DND-41 (cell line): ENCODE data around the gene KIAA0408.

Source experiments
- ATAC-seq: fragments of 200-7000 bp; cut with Tn5 transposase; 3 replicates; pipeline ENCODE4 v1.9.1; 2021; ENCODE audit warnings: low read depth; ENCODE audit not compliant: insufficient read depth
- DNase-seq: peaks from one replicate; pipeline ENCODE4 v3.0.0-alpha.2; 2020
- H2AFZ ChIP-seq: 2 replicates; pipeline ENCODE4 v1.6.0; 2012; ENCODE audit warnings: low read depth, low read length
- H3K27ac ChIP-seq: 2 replicates; pipeline ENCODE4 v1.5.1; 2012; ENCODE audit warnings: low read length, inconsistent platforms
- H3K27me3 ChIP-seq: fragments of 200-600 bp; sonication (generic); 2 replicates; pipeline ENCODE4 v1.6.0; 2012; ENCODE audit warnings: low read length, mild to moderate bottlenecking, inconsistent platforms; ENCODE audit not compliant: insufficient read depth, poor library complexity
- H3K36me3 ChIP-seq: 2 replicates; pipeline ENCODE4 v1.5.1; 2012; ENCODE audit warnings: low read length, inconsistent platforms; ENCODE audit not compliant: insufficient read depth
- H3K4me1 ChIP-seq: 2 replicates; pipeline ENCODE4 v1.5.1; 2012; ENCODE audit warnings: mild to moderate bottlenecking, low read length; ENCODE audit not compliant: insufficient read depth
- H3K4me2 ChIP-seq: 2 replicates; pipeline ENCODE4 v1.6.0; 2012; ENCODE audit warnings: mild to moderate bottlenecking, moderate library complexity, low read length, inconsistent platforms; ENCODE audit not compliant: insufficient read depth
- H3K4me3 ChIP-seq, 2 experiments: fragments of 200-600 bp in 1 of 2; shearing (Covaris generic) in 1 of 2; 2 replicates each; pipeline ENCODE4 v1.5.1; 2012 to 2016; ENCODE audit warnings: inconsistent platforms in 2 of 2, low read length in 2 of 2, mild to moderate bottlenecking in 2 of 2, low read depth in 1 of 2, moderate library complexity in 1 of 2
- H3K79me2 ChIP-seq: 2 replicates; pipeline ENCODE4 v1.6.0; 2012; ENCODE audit warnings: low read length, inconsistent platforms; ENCODE audit not compliant: insufficient read depth
- H3K9ac ChIP-seq: 2 replicates; pipeline ENCODE4 v1.6.0; 2012; ENCODE audit warnings: low read depth, mild to moderate bottlenecking, inconsistent platforms, low read length, moderate library complexity
- H3K9me3 ChIP-seq: 2 replicates; pipeline ENCODE4 v1.5.1; 2012; ENCODE audit warnings: low read length, moderate library complexity, mild to moderate bottlenecking, inconsistent platforms; ENCODE audit not compliant: insufficient read depth, severe bottlenecking
- H4K20me1 ChIP-seq: 2 replicates; pipeline ENCODE4 v1.6.0; 2012; ENCODE audit warnings: low read length; ENCODE audit not compliant: insufficient read depth
- EZH2 ChIP-seq: IDR thresholded peaks from 3 replicates; pipeline ENCODE4 v1.6.1; 2012; ENCODE audit warnings: borderline replicate concordance, low read depth, mild to moderate bottlenecking, moderate library complexity, low read length, inconsistent platforms; ENCODE audit not compliant: severe bottlenecking
- TF ChIP-seq, protein P1 (sequence below): IDR thresholded peaks from 2 replicates; pipeline ENCODE4 v1.5.1; 2012; ENCODE audit warnings: borderline replicate concordance, low read length, moderate library complexity, mild to moderate bottlenecking; ENCODE audit not compliant: poor library complexity, severe bottlenecking; ENCODE audit errors: extremely low read depth

KIAA0408 gene

DNA sequence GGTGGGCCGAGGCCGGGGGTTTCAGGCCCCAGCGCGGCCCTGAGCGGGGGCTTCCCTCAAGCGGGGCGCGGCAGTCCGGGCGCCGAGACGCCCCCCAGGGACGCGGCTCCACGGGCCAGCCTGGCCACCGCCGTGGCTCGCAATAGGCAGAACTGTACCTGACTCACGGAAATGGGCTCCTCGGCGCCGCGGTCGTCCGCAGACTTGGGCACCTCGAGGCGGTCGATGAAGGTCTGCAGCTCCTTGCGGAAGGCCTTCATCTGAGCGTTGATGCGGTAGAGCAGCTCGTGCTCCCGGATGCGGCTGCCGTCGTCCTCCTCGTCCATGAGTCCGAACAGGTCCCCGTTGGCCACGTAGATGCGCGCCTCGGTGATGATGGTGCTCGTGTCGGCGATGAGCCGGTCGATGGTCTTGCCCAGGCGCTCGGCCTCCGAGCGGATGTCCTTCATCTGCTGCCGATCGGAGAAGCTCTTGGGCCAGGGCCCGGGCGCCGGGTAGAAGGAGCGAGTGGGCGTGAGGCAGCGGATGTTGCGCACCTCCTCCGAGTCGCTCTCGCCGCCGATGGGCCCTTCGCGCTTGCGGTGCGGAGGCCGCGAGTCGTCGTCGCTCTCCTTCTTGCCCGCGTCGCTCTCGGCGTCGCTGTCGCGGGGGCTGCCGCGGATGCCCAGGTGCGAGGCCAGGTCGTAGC lies 16.1 kb upstream of the KIAA0408 start:
- H2AFZ ChIP-seq = no peak overlapping the region
- no peaks in the 10 kb centered on the region for H3K27me3 ChIP-seq
- no peaks in the 10 kb centered on the region for H3K79me2 ChIP-seq
- no peak overlapping the region for H3K9ac ChIP-seq
- DNase-seq (no peak), ATAC-seq (no peak)
- H3K4me1 ChIP-seq = no peaks in the 10 kb centered on the region
- H3K27ac ChIP-seq = no peak overlapping the region
- TF ChIP-seq, protein P1, sequence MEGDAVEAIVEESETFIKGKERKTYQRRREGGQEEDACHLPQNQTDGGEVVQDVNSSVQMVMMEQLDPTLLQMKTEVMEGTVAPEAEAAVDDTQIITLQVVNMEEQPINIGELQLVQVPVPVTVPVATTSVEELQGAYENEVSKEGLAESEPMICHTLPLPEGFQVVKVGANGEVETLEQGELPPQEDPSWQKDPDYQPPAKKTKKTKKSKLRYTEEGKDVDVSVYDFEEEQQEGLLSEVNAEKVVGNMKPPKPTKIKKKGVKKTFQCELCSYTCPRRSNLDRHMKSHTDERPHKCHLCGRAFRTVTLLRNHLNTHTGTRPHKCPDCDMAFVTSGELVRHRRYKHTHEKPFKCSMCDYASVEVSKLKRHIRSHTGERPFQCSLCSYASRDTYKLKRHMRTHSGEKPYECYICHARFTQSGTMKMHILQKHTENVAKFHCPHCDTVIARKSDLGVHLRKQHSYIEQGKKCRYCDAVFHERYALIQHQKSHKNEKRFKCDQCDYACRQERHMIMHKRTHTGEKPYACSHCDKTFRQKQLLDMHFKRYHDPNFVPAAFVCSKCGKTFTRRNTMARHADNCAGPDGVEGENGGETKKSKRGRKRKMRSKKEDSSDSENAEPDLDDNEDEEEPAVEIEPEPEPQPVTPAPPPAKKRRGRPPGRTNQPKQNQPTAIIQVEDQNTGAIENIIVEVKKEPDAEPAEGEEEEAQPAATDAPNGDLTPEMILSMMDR = no peak
- no peak for TF ChIP-seq EZH2
- H4K20me1 ChIP-seq = no peaks in the 10 kb centered on the region
- H3K36me3 ChIP-seq = 0 out of 2 replicates have a peak, but pooled peaks cover 4% of the 10 kb centered on the region
- H3K4me2 ChIP-seq = no peak overlapping the region
- H3K9me3 ChIP-seq = no peaks in the 10 kb centered on the region
- no peak overlapping the region for H3K4me3 ChIP-seq

- Histone ChIP-seq H4K20me1 (no peaks in the 10 kb centered on the region), H3K27me3 (no peaks in the 10 kb centered on the region), H3K9me3 (no peaks in the 10 kb centered on the region), H3K4me1 (no peaks in the 10 kb centered on the region), H3K27ac (no peak overlapping the region), H3K36me3 (0 out of 2 replicates have a peak, but pooled peaks cover 4% of the 10 kb centered on the region), H3K79me2 (no peaks in the 10 kb centered on the region), H3K4me3 (no peak overlapping the region), H3K9ac (no peak overlapping the region), H2AFZ (no peak overlapping the region), H3K4me2 (no peak overlapping the region)
- DNase-seq = no peak
- ATAC-seq = no peak
- TF ChIP-seq, protein P1 = no peak
- TF ChIP-seq EZH2 = no peak
Measured at GRCh38 chr6:127471379-127472255, 12.4 kb upstream of the KIAA0408 start.

GRCh38 chr6:127468936-127469335 lies 9.7 kb upstream of the KIAA0408 start:
- TF ChIP-seq EZH2 = no peak
- TF ChIP-seq, protein P1 = no peak

More at GRCh38 chr6:127468936-127469335, 9.7 kb upstream of the KIAA0408 start:
- Histone ChIP-seq H4K20me1 (no peaks in the 10 kb centered on the region), H3K9ac (no peak overlapping the region), H3K79me2 (no peaks in the 10 kb centered on the region), H3K36me3 (no peaks in the 10 kb centered on the region), H3K4me3 (no peak overlapping the region), H3K9me3 (no peaks in the 10 kb centered on the region), H2AFZ (no peak overlapping the region), H3K27me3 (no peaks in the 10 kb centered on the region), H3K4me2 (no peak overlapping the region), H3K4me1 (no peaks in the 10 kb centered on the region), H3K27ac (no peak overlapping the region)
- DNase-seq (no peak), ATAC-seq (no peak)
